Neuronal stem cell (in vitro differentiated cells): ENCODE results near the gene CD69.

Source experiments
- DNase-seq: peaks from one replicate; pipeline ENCODE4 v3.0.0-alpha.2; 2013; ENCODE audit warnings: low spot score
- H2AFZ ChIP-seq: one replicate; pipeline ENCODE4 v1.6.1; 2013; ENCODE audit warnings: mild to moderate bottlenecking, low read length, inconsistent platforms
- H2AK5ac ChIP-seq: 2 replicates; pipeline ENCODE4 v1.6.1; 2013; ENCODE audit warnings: low read depth, mild to moderate bottlenecking, inconsistent platforms, low read length, moderate library complexity, mixed read lengths
- H2BK120ac ChIP-seq: 2 replicates; pipeline ENCODE4 v1.6.1; 2013; ENCODE audit warnings: low read depth, mild to moderate bottlenecking, inconsistent platforms, low read length, moderate library complexity, mixed read lengths
- H2BK12ac ChIP-seq: one replicate; pipeline ENCODE4 v1.6.1; 2013; ENCODE audit warnings: low read length, inconsistent platforms
- H2BK15ac ChIP-seq: 2 replicates; pipeline ENCODE4 v1.6.1; 2013; ENCODE audit warnings: mild to moderate bottlenecking, low read length, inconsistent platforms, mixed read lengths
- H2BK5ac ChIP-seq: one replicate; pipeline ENCODE4 v1.6.1; 2013; ENCODE audit warnings: inconsistent platforms, mild to moderate bottlenecking, low read length, moderate library complexity
- H3K14ac ChIP-seq: one replicate; pipeline ENCODE4 v1.6.1; 2013; ENCODE audit warnings: low read length, inconsistent platforms
- H3K18ac ChIP-seq: 2 replicates; pipeline ENCODE4 v1.6.1; 2013; ENCODE audit warnings: low read length, inconsistent platforms
- H3K23ac ChIP-seq: 2 replicates; pipeline ENCODE4 v1.6.1; 2013; ENCODE audit warnings: low read depth, mild to moderate bottlenecking, mixed read lengths, low read length, inconsistent platforms; ENCODE audit not compliant: poor library complexity
- H3K27ac ChIP-seq: replicated peaks from 3 replicates; pipeline ENCODE4 v1.5.1; 2013; ENCODE audit warnings: low read length, inconsistent platforms
- H3K27me3 ChIP-seq, 3 experiments: 2 replicates each; pipeline ENCODE4 v1.6.1; 2013; ENCODE audit warnings: low read length in 3 of 3, mild to moderate bottlenecking in 2 of 3, inconsistent platforms in 1 of 3, low read depth in 1 of 3, mixed read lengths in 1 of 3, moderate library complexity in 1 of 3; ENCODE audit not compliant: control insufficient read depth in 3 of 3, insufficient read depth in 3 of 3
- H3K36me3 ChIP-seq, 2 donors: replicated peaks in 1 of 2; 2 replicates each; pipeline ENCODE4 v1.6.1; 2013; ENCODE audit warnings: low read length in 2 of 2; ENCODE audit not compliant: control insufficient read depth in 2 of 2, insufficient read depth in 2 of 2
- H3K4ac ChIP-seq: 2 replicates; pipeline ENCODE4 v1.6.1; 2013; ENCODE audit warnings: inconsistent platforms, mild to moderate bottlenecking, low read length, moderate library complexity
- H3K4me1 ChIP-seq, 2 donors: 1 replicate in 1 of 2; 2 replicates in 1 of 2; pipeline ENCODE4 v1.6.1; 2013; ENCODE audit warnings: low read length in 2 of 2, low read depth in 1 of 2; ENCODE audit not compliant: control insufficient read depth in 2 of 2, insufficient read depth in 1 of 2
- H3K4me2 ChIP-seq: one replicate; pipeline ENCODE4 v1.6.1; 2013; ENCODE audit warnings: mild to moderate bottlenecking, low read length, inconsistent platforms; ENCODE audit not compliant: insufficient read depth, poor library complexity, severe bottlenecking
- H3K4me3 ChIP-seq, 2 donors: 2 replicates each; pipeline ENCODE4 v1.5.1; 2013; ENCODE audit warnings: low read length in 2 of 2, mild to moderate bottlenecking in 2 of 2, inconsistent platforms in 1 of 2, moderate library complexity in 1 of 2
- H3K79me1 ChIP-seq: one replicate; pipeline ENCODE4 v1.6.1; 2013; ENCODE audit warnings: low read depth, mild to moderate bottlenecking, inconsistent platforms, low read length, moderate library complexity
- H3K9ac ChIP-seq: one replicate; pipeline ENCODE4 v1.6.1; 2013; ENCODE audit warnings: mild to moderate bottlenecking, low read depth, low read length, inconsistent platforms; ENCODE audit not compliant: poor library complexity
- H3K9me3 ChIP-seq, 2 donors: replicated peaks in 1 of 2; 2 replicates each; pipeline versions ENCODE3 to v1.6.1; 2013; ENCODE audit warnings: low read length in 2 of 2, mild to moderate bottlenecking in 2 of 2, inconsistent platforms in 1 of 2, low read depth in 1 of 2, mixed read lengths in 1 of 2, moderate library complexity in 1 of 2; ENCODE audit not compliant: control insufficient read depth in 2 of 2, insufficient read depth in 1 of 2
- H4K8ac ChIP-seq: one replicate; pipeline ENCODE4 v1.6.1; 2013; ENCODE audit warnings: low read depth, mild to moderate bottlenecking, inconsistent platforms, low read length, moderate library complexity
- H4K91ac ChIP-seq: one replicate; pipeline ENCODE4 v1.6.1; 2013; ENCODE audit warnings: low read length, low read depth, mild to moderate bottlenecking, inconsistent platforms; ENCODE audit not compliant: poor library complexity
- WGBS, 2 donors: extraction: QIAGEN DNeasy Blood & Tissue Kit; methylation state at CpG; one replicate each; pipeline ENCODE4 v1.1.7; 2013; ENCODE audit warnings: missing lambda C conversion rate in 2 of 2, mixed read lengths in 1 of 2; ENCODE audit not compliant: insufficient read length in 2 of 2, insufficient replicate concordance in 1 of 2; ENCODE audit errors: extremely low coverage in 2 of 2; 5-methylcytosine and 5-hydroxymethylcytosine counted together

Gene CD69

DNA sequence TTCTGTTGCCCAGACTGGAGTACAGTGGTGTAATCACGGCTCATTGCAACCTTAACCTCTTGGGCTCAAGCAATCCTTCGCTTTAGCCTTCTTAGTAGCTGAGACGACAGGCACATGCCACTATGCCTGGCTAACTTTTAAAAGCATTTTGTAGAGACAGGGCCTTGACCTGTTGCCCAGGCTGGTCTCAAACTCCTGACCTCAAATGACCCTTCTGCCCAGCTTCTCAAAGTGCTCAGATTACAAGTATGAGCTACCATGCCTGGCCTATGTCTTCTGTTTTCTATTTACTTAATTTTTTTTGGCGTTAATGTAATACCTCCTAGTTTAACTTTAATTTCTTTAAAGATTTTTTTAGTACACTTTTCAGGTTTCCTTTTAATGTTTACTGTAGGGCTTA lies 46.0 kb upstream of the CD69 start:
- H3K9me3 ChIP-seq, result no peaks in the 10 kb centered on the region
- no peak overlapping the region for H3K4me2 ChIP-seq
- no CpG with 5 or more reads among the region's 4 CpGs for WGBS, 2 donors
- H3K27me3 ChIP-seq, result no peaks in the 10 kb centered on the region
- H4K91ac ChIP-seq, result no peak overlapping the region
- no peak overlapping the region for H2BK12ac ChIP-seq
- H2BK5ac ChIP-seq, result no peak overlapping the region
- no peak overlapping the region for H3K23ac ChIP-seq
- no peak overlapping the region for H4K8ac ChIP-seq
- H2AK5ac ChIP-seq, result no peak overlapping the region
- H2BK15ac ChIP-seq, result no peak overlapping the region
- no peak overlapping the region for H3K4ac ChIP-seq
- H3K18ac ChIP-seq, result no peak overlapping the region
- no peak for DNase-seq
- H3K9ac ChIP-seq, result no peak overlapping the region
- no peak overlapping the region for H2BK120ac ChIP-seq
- peaks cover 0 to 4% of the 10 kb centered on the region in 2 donors for H3K4me1 ChIP-seq
- H3K4me3 ChIP-seq, result no peak overlapping the region
- no peak overlapping the region for H3K14ac ChIP-seq
- H3K79me1 ChIP-seq, result no peaks in the 10 kb centered on the region
- no peaks in the 10 kb centered on the region for H3K36me3 ChIP-seq
- no peak overlapping the region for H2AFZ ChIP-seq
- no peak overlapping the region for H3K27ac ChIP-seq

DNA sequence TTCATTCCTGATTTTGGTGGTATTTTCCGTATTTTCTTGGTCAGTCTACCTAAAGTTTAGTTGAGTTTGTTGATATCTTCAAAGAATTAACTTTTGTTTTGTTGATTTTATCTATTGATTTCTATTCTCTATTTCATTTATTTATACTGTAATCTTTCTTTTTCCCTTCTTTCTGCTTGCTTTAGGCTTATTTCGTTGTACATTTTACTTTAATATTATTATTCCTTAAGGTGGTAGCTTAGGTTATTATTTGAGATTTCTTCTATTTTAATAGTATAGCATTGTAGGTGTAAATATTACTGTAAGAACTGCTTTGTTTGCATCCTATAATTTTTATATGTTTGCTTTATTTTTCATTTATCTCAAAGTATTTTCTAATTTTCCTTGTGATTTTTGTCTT lies 45.2 kb upstream of the CD69 start:
- DNase-seq, result no peak
- Histone ChIP-seq H3K23ac (no peak overlapping the region), H4K8ac (no peak overlapping the region), H4K91ac (no peak overlapping the region), H3K27me3 (no peaks in the 10 kb centered on the region), H3K18ac (no peak overlapping the region), H2AFZ (no peak overlapping the region), H3K14ac (no peak overlapping the region), H3K4me2 (no peak overlapping the region), H3K4ac (no peak overlapping the region), H3K79me1 (no peaks in the 10 kb centered on the region), H3K36me3 (no peaks in the 10 kb centered on the region), H3K4me3 (no peak overlapping the region), H2BK120ac (no peak overlapping the region), H2BK5ac (no peak overlapping the region), H3K27ac (no peak overlapping the region), H2BK15ac (no peak overlapping the region), H2BK12ac (no peak overlapping the region), H3K9ac (no peak overlapping the region), H3K4me1 (peaks cover 0 to 4% of the 10 kb centered on the region in 2 donors), H2AK5ac (no peak overlapping the region), H3K9me3 (no peaks in the 10 kb centered on the region)
- no CpG with 5 or more reads among the region's 2 CpGs for WGBS, 2 donors

DNA sequence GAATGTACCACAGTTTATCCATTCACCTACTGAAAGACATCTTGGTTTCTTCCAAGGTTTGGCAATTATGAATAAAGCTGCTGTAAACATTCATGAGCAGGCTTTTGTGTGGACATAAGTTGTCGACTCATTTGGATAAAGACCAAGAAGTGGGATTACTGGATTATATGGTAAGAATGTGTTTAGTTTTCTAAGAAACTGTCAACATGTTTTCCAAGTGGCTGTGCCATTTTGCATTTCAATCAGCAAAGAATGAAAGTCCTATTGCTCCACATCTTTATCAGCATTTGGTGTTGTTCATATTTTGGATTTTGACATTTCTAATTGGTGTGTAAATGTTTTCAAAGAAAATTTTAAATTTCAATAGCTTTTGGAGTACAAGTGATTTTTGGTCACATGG lies 39.3 kb upstream of the CD69 start:
- DNase-seq, result no peak
- Histone ChIP-seq H2BK5ac (no peak overlapping the region), H3K4me3 (no peak overlapping the region), H4K8ac (no peak overlapping the region), H3K23ac (no peak overlapping the region), H3K14ac (no peak overlapping the region), H3K27ac (no peak overlapping the region), H3K4me2 (no peak overlapping the region), H3K79me1 (no peaks in the 10 kb centered on the region), H4K91ac (no peak overlapping the region), H2BK15ac (no peak overlapping the region), H3K36me3 (no peaks in the 10 kb centered on the region), H3K27me3 (no peaks in the 10 kb centered on the region), H3K9me3 (no peaks in the 10 kb centered on the region), H2AK5ac (no peak overlapping the region), H3K4me1 (no peaks in the 10 kb centered on the region), H2BK12ac (no peak overlapping the region), H2AFZ (no peak overlapping the region), H3K18ac (no peak overlapping the region), H3K9ac (no peak overlapping the region), H3K4ac (no peak overlapping the region), H2BK120ac (no peak overlapping the region)
- WGBS, 2 donors, result no CpG with 5 or more reads among the region's 1 CpG

DNA sequence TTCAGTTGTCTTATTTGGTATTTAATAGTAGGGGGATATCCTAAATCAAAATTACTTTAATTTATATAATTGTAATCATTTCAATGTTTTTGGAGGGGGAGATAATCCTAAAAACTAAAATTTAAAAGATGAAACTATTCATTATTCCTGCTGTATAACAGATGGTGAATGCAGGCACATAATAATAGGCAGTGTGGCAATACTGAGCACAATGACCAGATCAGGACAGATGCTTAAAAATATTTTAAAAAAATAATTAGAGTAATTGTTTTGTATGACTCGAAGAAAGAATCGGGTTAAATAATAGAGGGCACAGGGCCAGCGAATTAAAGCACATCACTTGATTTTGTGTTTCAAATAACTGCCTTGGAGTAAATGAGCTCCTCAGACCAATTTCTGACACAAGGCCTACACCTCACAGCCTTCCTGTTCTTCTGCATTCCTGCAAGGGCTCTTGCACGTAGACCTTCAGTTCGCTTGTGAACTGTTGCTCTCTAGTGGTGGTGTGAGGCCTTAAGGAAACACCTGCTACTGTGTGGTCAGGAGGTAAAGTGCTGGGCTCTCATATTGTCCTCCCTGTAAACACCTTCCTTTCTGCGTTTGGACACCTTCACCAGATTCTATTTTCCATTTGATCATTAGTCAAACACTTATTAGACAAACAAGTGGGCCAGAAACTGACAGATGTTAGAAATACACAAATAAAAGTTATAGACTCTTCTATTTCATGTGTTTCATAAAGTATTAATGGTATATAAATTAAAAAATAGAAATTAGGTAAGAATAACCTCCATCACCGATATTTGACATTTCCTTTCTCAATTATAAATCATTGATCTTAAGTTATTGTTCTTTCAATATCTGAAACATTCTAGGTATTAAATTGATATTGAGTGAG lies 37.3 kb upstream of the CD69 start:
- Histone ChIP-seq H3K4ac (no peak overlapping the region), H3K4me2 (no peak overlapping the region), H2BK12ac (no peak overlapping the region), H3K79me1 (no peaks in the 10 kb centered on the region), H3K4me3 (no peak overlapping the region), H3K4me1 (no peaks in the 10 kb centered on the region), H4K91ac (no peak overlapping the region), H3K23ac (no peak overlapping the region), H2BK15ac (no peak overlapping the region), H3K36me3 (no peaks in the 10 kb centered on the region), H3K9me3 (no peaks in the 10 kb centered on the region), H2BK5ac (no peak overlapping the region), H2AK5ac (no peak overlapping the region), H3K18ac (no peak overlapping the region), H3K9ac (no peak overlapping the region), H2BK120ac (no peak overlapping the region), H3K27me3 (no peaks in the 10 kb centered on the region), H4K8ac (no peak overlapping the region), H3K27ac (no peak overlapping the region), H3K14ac (no peak overlapping the region), H2AFZ (no peak overlapping the region)
- WGBS, 2 donors, result 100% methylated on average over 2 of the region's 7 CpGs
- DNase-seq, result peak; percentile 29
